Astrocyte of the spinal cord (primary cell): ENCODE data around the gene GRB10.

ENCODE experiments used
- DNase-seq: peaks from one replicate; pipeline ENCODE4 v3.0.0; 2011; ENCODE audit warnings: low read depth, low spot score
- H3K4me3 ChIP-seq: 2 replicates; pipeline ENCODE4 v1.5.1; 2011; ENCODE audit warnings: low read depth, mild to moderate bottlenecking, low read length, moderate library complexity
- CTCF ChIP-seq: IDR thresholded peaks from 2 replicates; pipeline ENCODE4 v1.5.1; 2012; ENCODE audit warnings: low read depth, mild to moderate bottlenecking, low read length, inconsistent platforms
- in situ Hi-C: cut with HindIII; loops from 2 replicates; pipeline ENCODE4 v1.10.0; 2017; ENCODE audit warnings: low sequenced_read_pairs

The GRB10 gene

GRCh38 chr7:50713123-50713965, 69.4 kb downstream of the GRB10 start:
- no peak for TF ChIP-seq CTCF
- DNase-seq: no peak
- no peak overlapping the region for H3K4me3 ChIP-seq
- in situ Hi-C loops: no loop called here

GRCh38 chr7:50712252-50713122, 70.2 kb downstream of the GRB10 start:
- DNase-seq: no peak
- TF ChIP-seq CTCF: no peak
- H3K4me3 ChIP-seq: no peak overlapping the region
- in situ Hi-C loops: no loop called here

- in situ Hi-C loops: no loop called here
- TF ChIP-seq CTCF: no peak
- no peak overlapping the region for H3K4me3 ChIP-seq
- no peak for DNase-seq
Measured at GRCh38 chr7:50711271-50712175, 71.2 kb downstream of the GRB10 start.

- no peak for TF ChIP-seq CTCF
- H3K4me3 ChIP-seq: no peak overlapping the region
- DNase-seq: no peak
- in situ Hi-C loops: no loop called here
Measured at GRCh38 chr7:50710441-50711154, 72.1 kb downstream of the GRB10 start.

GRCh38 chr7:50709151-50709550, 73.5 kb downstream of the GRB10 start:
- DNase-seq: no peak
- H3K4me3 ChIP-seq: no peak overlapping the region
- no peak for TF ChIP-seq CTCF
- in situ Hi-C loops: no loop called here
